GM19438 (cell line): ENCODE results near the gene LRMDA.
"Not testable (repeated sequence)": the region's sequence is repeated elsewhere in the genome, so short reads cannot be mapped to it uniquely, and the experiment has no call there.

Source experiments
- ATAC-seq: cut with Tn5 transposase; IDR thresholded peaks from one replicate; pipeline ENCODE4 v1.9.1; 2021; ENCODE audit warnings: low read depth; ENCODE audit not compliant: unreplicated experiment

Gene LRMDA

DNA sequence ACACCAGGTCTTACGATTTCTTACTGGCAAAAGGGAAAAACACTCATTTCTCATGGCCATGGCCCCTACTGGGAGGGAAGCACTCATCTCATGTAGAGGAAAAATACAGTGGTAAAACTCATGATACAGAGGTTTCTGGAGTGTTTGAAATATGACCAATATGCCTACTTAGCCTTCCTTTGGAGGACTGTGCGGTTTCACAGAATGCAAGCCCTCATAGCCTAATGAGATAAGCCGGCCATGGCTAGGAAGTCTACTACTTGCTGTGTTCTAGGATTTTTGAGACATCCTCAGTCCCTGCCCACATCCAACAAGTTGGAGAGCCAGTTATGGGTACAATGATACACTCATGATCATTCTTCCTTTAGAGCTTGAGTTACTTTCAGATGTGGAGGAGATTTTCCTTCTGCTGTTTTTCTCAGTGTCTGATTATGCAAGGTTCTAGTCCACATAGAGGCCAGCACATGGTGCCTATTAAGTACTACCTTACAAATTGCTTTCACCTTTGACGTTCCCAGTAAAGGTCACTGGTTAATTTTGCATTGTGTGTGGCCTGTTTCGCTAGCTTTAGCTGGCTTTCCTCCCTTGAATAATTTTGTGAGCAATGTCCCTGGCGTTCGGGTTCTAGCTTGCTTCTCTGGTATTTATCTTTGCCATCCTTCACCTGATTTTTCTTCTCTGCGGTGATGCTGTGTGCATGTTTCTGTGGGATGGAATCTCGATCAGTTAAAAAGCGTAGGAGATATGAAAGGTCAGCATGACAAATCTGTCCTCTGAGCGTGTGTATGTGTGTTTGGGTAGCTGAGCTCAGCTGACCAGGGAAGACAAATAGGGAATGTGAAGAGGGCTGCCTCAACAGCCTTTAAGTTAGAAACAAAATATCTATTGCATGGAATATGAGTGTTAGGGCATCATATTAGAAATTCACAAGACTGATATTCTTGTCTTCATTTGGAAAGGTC lies 295.4 kb downstream of the LRMDA start:
- no peak for ATAC-seq

DNA sequence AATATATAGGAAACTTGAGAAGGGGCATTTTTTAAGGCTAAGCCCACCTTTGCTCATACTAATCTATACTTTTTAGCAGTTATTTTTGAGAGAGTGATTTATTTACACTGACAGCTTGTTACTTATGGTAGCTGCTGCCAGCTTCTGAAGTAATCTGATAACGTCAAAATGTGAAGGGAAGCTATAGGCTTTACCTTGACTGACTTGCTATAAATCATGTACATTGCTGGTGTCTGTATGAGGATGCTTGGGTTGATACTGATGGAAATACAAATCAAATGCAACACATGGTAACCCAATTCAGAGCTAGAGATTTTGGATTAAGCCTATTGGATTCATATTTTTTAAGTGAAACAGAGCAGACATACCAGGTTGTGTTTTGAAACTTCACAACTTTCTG lies 299.4 kb downstream of the LRMDA start:
- no peak for ATAC-seq

DNA sequence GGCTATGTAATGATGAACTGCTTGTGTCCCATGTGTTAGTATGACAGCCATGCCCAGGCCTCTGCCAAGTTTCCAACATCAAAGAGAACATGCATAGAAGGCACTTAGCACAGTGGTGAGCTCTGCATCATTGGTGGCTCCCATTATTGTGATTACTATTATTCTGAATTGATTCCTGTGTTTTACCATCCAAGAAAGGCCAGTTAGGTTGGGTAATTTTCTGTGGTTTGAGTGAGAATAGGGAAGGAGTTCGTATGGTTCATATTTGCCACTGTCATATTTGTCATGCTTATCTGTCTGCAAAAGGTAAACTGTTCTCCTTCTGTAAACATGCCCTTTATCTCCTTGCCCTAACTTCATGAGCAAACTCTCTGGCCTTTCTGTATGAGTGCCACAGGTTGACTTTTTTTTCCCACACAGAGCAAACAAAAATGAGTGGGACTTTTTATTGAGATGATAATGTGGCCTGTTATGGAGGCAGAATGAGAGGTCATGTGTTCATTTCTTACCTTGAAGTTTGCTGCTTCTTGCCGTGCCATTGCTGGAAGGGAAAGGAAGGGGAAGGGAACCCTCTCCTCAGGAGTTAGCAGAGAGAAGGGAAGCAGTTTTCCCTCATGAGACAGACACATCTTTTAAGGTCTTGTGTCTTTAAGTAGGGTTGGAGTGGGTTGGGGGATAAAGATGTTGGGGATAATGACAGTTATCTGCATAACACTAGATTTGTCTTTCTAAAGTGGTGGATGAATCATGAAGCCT lies 301.9 kb downstream of the LRMDA start:
- ATAC-seq, result no peak

DNA sequence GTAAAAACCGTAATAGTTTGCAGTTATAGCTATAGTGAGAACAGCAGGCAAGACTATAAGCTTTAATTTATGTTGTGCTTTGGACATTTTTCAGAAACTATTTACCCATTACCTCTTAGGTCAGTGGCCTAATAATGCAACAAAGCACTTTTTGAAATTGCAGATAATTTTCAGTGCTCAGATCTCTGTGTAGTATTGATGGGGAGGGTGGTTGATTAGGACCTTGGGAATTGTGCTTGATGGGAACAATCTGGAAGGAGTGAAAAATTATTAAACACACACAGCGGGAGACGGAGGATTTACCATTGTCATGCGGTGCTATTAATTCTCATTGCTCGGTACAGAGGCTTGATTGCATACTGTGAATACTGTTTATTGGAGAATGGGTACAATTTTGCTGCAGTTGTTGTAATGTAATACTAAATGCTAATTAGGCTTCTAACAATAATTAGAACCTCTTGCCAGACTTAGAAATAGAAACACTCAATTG lies 304.8 kb downstream of the LRMDA start:
- ATAC-seq, result no peak

DNA sequence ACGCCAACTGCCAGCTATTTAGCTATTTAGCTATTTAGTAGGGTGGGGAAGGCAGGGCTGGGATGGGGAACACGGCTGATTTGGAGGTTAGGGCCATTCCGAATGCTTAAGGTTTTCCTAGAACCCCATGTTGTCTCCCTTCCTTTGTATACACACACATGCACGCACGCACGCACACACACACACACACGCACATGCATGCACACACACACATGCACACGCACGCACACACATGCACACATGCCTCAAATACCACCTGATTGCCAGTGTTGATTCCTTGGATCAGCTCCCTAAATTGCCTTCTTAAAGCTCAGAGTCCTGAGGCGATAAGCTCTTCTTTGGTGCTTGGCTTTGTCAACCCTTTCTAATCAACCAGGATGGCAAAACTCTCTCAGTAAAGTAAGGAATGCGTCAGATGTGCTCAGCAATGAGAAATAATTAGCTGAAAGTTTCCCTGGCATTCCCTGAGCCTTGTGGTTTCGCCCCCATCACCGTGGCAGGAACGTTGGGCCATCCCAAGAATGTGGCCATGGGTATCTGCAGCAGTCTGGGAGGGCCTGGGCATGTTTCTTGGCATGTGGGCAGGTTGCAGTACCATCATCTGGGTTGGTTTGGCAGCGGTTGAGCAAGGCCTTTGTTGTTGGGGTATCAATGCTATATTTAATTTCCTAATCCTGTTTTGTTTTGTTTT lies 305.6 kb downstream of the LRMDA start:
- no peak for ATAC-seq

DNA sequence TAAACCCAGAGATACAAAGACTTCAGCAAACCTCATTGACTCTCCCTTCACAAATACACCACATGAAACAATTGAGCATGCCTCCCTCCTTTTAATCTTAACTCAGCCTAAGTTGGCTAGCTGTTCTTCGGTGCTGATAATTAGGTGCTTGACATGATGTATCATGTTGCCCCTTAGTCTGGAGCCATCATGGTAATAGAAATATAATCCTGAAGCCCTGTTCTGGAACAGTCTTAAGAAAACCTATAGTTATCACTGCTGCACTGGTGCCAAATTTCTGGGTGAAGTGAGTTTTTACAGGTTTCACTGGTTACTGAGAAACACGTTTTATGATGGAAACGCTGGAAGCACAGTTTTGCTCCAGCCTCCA lies 306.1 kb downstream of the LRMDA start:
- no peak for ATAC-seq

DNA sequence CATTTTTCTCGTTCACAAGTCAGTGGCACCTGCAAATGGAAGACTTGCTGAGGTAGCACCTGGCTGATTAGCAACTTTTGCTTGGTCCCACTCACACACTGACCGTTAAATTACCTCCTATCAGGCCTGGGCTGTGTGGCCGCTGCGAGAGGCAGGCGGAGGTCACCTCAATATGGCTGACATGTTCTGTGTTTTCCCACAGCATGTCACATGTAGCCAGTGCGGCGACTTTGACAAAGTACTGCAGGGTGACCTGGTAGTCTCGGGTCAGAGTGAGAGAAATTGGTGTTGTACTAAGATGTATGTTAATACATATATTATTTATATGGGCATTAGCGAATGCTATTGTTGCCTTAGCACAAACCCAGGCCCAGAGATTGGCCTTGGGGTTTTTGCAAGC lies 307.5 kb downstream of the LRMDA start:
- ATAC-seq, result no peak

DNA sequence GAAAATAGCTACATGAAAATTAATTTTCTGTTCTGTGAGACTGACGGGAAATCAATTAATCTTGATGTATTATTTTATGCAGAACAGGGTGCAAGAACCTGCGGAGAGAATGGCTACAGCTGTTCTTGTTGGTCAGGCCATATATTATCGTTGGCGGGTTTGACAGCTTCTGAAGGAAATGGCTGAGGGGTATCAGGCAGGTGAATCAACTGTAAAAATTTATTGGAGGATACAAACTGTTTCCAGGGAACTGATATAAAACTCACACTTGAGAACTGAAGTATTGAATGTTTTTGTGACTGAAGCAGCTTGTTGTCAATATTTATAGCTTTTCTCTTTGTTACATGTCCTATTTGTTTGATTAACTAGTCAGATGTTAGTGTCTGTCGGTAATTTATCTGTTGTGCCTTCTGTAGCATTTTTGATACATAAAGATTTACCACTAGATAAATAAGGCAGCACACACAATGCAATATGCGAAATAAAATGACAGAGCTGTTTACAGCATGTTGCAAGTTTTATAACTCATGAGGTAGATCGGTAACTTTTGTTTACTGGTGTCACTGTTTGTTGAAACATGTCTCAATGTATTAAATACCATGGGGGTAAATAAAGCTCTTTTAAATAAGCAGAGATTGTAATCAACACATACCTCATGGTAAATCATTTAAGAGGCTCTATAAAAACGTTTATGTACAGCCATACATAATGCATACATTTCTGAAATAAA lies 308.2 kb downstream of the LRMDA start:
- no peak for ATAC-seq

DNA sequence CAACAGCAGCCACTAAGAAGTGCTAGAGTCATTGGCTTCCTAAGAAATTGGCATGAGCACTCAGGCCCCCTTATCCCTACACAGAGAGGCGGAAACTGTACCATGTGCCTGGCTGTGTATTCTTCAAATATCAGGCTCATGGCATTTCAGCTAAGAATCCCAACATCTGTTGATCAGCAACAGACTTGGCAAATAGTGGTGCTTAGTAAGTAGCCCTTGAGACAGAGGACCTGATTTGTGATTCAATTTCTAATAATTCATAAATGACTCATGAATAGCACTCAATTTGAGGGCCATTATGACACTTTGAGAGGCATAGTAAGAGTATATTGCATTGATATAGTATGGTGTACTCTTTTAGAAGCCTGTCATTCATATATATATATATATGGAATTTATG lies 309.1 kb downstream of the LRMDA start:
- ATAC-seq, result no peak

DNA sequence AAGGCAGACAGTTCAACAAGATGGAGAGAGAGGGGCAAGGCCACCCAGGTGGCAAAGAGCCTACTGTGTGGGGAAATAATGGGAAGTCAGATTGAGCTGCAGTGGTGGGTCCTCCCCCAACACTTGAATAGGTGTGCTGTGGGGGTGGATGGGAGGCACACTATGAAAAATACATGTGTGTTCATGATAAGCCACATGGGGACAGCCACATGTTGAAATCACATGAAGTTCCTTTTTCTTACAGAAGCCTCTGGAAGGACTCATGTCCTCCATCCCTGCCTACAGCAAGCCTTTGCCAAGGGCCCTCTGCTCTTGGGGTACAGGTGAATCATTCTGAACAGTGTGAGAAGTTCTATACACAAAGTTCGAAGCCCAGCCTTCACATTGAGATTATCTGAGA lies 310.9 kb downstream of the LRMDA start:
- ATAC-seq, result no peak

DNA sequence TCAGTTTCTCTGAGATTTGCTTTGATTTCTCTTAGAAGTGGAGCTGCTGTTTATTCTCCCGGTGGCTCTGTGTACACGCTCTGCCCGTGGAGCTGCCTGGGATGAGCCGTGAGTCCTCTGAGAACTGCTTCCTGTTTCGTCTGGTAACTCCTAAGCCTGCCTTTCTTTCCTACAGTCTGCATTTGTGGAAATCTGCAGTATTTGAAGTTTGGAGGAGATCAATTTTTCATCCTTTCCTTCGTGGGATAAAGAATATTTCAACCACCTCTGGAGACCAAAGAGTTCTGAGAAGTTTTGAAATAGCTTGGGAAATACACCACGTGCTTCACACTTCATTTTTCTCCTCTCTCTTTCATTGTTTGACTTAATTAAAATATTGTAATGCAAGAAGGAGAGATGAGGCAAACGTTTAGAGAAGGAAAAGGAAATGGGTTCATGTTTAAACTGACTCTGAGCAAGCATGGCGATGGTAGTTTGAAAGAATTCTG lies 311.9 kb downstream of the LRMDA start:
- no peak for ATAC-seq

DNA sequence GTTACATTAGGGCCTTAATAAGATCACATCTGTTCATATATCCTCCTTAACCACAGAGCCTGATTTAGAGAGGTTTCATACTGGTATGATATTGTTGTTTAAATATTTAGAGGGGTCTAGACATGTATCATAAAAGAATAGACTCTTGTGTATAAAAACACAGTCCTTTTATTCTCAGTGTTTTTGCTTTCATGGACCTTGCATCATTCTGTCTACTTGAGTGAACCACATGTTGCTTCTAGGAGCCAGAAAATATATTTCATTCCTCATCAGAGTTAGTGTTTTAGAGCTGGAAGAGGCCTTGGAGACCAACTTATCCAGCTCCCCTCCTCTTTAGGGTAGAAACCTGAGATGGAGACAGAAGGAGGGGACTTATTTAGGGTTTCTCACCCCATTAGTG lies 312.8 kb downstream of the LRMDA start:
- ATAC-seq, result no peak

DNA sequence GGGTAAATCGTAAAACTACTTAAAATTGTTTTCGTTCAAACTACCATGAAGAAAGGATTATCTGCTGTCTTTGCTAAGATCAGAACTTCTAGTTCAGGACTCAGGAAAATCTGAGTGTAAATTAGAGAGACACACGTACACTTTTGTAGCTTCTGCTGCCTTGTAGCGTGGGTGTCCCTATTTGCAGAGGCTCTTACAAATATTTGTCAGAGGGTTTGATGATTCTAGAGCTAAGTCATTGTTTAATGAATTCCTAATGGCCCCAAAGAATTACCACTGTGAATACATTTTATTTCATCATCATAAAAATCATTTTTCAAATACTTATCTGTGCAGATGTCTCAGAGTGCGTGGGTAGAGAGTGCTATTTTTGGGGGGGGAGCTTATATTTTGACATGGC lies 314.9 kb downstream of the LRMDA start:
- ATAC-seq, result no peak

DNA sequence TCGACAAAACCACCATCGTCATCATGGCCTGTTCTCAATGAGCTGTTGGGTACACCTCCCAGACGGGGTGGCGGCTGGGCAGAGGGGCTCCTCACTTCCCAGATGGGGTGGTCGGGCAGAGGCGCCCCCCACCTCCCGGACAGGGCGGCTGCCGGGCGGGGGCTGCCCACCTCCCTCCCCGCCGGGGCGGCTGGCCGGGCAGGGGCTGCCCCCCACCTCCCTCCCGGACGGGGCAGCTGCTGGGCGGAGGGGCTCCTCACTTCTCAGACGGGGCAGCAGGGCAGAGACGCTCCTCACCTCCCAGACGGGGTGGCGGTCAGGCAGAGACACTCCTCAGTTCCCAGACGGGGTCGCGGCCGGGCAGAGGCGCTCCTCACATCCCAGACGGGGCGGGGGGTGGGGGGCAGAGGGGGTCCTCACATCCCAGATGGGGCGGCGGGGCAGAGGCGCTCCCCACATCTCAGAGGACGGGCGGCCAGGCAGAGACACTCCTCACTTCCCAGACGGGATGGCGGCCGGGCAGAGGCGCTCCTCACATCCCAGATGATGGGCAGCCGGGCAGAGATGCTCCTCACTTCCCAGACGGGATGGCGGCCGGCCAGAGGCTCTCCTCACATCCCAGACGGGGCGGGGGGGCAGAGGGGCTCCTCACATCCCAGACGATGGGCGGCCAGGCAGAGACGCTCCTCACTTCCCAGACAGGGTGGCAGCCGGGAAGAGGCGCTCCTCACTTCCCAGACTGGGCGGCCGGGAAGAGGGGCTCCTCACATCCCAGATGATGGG lies 318.9 kb downstream of the LRMDA start:
- ATAC-seq, result not testable (repeated sequence)

DNA sequence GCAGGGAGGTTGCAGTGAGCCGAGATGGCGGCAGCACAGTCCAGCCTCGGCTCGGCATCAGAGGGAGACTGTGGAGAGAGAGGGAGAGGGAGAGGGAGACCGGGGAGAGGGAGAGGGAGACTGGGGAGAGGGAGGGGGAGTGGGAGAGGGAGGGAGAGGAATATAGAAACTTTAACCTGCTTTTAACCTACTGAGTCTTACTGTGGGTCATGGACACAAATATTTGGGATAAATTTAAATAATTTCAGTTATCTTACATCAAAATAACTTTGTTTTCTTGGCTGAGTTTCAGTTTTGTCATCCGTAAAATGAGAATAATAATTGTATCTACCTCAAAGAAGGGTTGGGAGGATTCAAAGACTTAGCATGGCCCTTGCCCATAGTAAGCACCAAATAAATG lies 319.8 kb downstream of the LRMDA start:
- no peak for ATAC-seq

DNA sequence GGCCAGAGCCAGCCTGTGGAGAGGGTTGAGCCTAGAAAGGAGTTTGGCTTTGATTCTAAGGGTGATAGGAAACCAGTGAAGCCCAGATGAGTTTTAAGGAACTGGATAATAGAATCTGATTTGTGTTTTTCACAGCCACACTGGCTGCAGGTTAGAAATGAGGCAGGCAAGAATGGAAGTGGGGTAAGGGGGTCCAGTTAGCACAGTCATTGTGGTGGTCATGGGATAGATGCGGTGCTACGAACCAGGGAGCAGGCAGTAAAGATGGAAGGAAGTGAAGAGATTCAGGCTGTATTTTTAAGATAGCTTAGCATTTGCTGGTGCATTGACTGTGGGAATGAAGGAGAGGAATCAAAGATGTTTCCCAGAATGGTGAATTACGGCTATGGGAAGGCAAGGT lies 322.2 kb downstream of the LRMDA start:
- ATAC-seq, result no peak

DNA sequence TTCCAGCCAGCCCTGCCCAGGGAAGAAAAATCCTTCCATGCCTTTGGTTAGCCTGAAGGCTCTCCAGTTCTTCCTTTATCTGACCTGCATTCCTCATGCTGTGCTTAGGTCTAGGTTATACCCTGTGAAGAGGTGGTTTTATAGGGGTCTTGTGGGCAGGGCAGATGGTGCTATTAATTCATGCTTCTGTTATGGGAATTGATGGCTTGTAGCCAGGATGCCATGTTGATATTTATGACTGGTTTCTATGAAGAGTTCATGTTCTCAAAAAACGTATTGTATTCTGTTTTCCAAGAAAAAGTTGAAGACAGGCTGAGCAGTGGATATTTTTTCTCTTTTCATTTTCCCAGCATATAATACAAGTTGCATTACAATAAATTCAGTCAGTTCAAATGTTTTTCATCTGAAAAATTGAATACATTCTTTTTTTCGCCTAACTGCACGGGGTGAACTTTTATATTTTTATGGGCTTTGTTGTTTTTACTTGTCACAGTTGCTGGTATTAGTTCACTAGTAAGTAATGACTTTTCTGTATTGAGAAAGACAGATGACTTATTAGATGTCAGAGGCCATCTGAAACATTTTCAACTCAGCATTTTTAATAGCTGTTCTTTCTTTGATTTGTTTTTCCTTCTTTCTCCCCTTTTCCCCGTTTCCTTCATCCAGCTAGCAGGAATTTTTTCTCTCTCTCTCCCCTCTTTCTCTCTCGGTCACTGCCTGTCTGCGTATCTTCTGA lies 322.8 kb downstream of the LRMDA start:
- no peak for ATAC-seq

DNA sequence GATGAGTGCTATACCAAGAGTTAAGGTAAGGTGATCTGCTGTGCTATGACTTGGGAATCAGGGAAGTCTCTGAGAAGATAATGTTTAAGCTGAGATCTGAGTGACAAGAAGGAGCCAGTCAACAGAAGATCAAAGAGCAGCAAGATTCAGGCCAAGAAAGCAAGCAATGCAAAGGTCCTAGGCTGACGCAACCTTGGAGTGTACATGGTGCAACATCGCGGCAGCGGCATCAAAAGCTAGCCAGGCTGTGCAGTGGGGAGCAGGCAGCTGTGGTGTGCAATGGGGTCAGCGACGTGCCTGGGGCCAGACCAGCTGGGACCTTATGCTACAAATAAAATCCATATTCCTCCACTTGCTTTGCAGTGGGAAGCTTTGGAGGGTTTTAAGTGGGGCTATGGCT lies 324.1 kb downstream of the LRMDA start:
- no peak for ATAC-seq

DNA sequence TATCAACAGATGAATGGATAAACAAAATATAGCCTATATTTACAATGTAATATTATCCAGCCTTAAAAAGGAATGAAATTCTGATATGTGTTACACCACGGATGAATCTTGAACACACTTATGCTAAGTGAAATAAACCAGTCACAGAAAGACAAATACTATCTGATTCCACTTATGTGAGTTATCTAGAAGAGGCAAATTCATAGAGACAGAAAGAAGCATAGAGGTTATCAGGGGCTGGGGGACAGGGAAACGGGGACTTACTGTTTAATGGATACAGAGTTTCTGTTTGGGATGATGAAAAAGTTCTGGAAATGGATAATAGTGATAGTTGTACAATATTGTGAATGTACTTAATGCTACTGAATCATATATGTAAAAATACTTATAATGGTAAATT lies 329.9 kb downstream of the LRMDA start:
- no peak for ATAC-seq
